Measurements from ENCODE around the gene SLC39A1. TPM values are rescaled to one million over a fixed set of nuclear protein-coding genes. Genes with fewer than 3 reads are reported as not detected.

The SLC39A1 gene
- total RNA-seq, 2 experiments from 2014 or later = 40.3 to 42.2 TPM

- DNase-seq (peak; percentile 93), ATAC-seq (peak; percentile 85)
- ChIA-PET CTCF (interaction anchor here (1.0 to 2.2 kb wide), 7 partner anchors 13 to 344 kb away, joined by 3 to 7 read pairs (median 4); partner anchors contain the start of genes DENND4B and JTB), POLR2A (interaction anchor here (0.6 to 12.7 kb wide), 42 partner anchors 8 to 356 kb away, joined by 3 to 237 read pairs (median 4); partner anchors contain the start of genes CREB3L4, CRTC2, DENND4B and GATAD2B)
- intact Hi-C loops (cut with micrococcal nuclease) = loop anchor here (2.0 to 10.0 kb wide), 3 partner anchors 34 to 274 kb away; partner anchors contain the start of gene NUP210L
- peaks cover 2% of the 10 kb centered on the region for H3K9me3 Mint-ChIP-seq
- TF ChIP-seq CTCF (IDR thresholded peaks at IDR 0.05) = no peak
- peak within 1 kb of the TSS; percentile 98 for H3K27ac Mint-ChIP-seq
- H3K27me3 Mint-ChIP-seq = no peaks in the 10 kb centered on the region
- peak within 1 kb of the TSS; percentile 95 for H3K4me3 Mint-ChIP-seq
- H3K36me3 Mint-ChIP-seq (ENCODE audit: low read depth) = peaks cover 48% of the 10 kb centered on the region
- H3K4me1 Mint-ChIP-seq (ENCODE audit: low read depth) = peaks cover 28% of the 10 kb centered on the region
Measured at GRCh38 chr1:153990468-153991150, 27.3 kb upstream of the SLC39A1 start, which contains the start of gene RPS27. Gene RPS27, plus strand, starts transcription at chr1:153990762. Its CDS starts 35 bp downstream, at chr1:153990797.

GRCh38 chr1:153987621-153988020 is 24.3 kb upstream of the SLC39A1 start:
- TF ChIP-seq CTCF (IDR thresholded peaks at IDR 0.05) = no peak
- DNase-seq = no peak
- H3K9me3 Mint-ChIP-seq = no peaks in the 10 kb centered on the region
- H3K36me3 Mint-ChIP-seq (ENCODE audit: low read depth) = peaks cover 29% of the 10 kb centered on the region
- peaks cover 37% of the 10 kb centered on the region for H3K4me1 Mint-ChIP-seq (ENCODE audit: low read depth)
- H3K27ac Mint-ChIP-seq = peak overlapping the region; percentile 89
- POLR2A ChIA-PET = interaction anchor here (1.0 to 12.7 kb wide), 7 partner anchors 16 to 196 kb away, joined by 4 to 237 read pairs (median 7); partner anchors contain the start of genes CREB3L4, JTB and SLC39A1
- intact Hi-C loops (cut with micrococcal nuclease) = loop anchor here (2.0 to 5.0 kb wide), 2 partner anchors 189 to 315 kb away; partner anchors contain the start of gene ILF2
- CTCF ChIA-PET = interaction anchor here (0.7 to 5.1 kb wide), 26 partner anchors 8 to 354 kb away, joined by 3 to 73 read pairs (median 8); partner anchors contain the start of genes CHTOP, CREB3L4, DENND4B and GATAD2B
- no peak for ATAC-seq
- H3K27me3 Mint-ChIP-seq = no peaks in the 10 kb centered on the region
- no peak overlapping the region for H3K4me3 Mint-ChIP-seq

- ATAC-seq = peak; percentile 7
- H3K27me3 Mint-ChIP-seq = no peaks in the 10 kb centered on the region
Measured at GRCh38 chr1:153985941-153986761, 22.8 kb upstream of the SLC39A1 start, which contains the start of gene RAB13. Gene RAB13, minus strand, starts transcription at chr1:153986339. Its CDS starts 103 bp downstream, at chr1:153986236.

More at GRCh38 chr1:153985941-153986761, 22.8 kb upstream of the SLC39A1 start, which contains the start of gene RAB13:
- ChIA-PET CTCF (interaction anchor here (0.6 to 5.1 kb wide), 36 partner anchors 10 to 416 kb away, joined by 3 to 73 read pairs (median 5); partner anchors contain the start of genes CHTOP, CREB3L4, DENND4B and ILF2), POLR2A (interaction anchor here (0.8 to 12.7 kb wide), 15 partner anchors 14 to 317 kb away, joined by 3 to 237 read pairs (median 5); partner anchors contain the start of genes CREB3L4, DENND4B, JTB and SLC39A1)
- Mint-ChIP-seq H3K4me1 (ENCODE audit: low read depth) (peaks cover 31% of the 10 kb centered on the region), H3K36me3 (ENCODE audit: low read depth) (peaks cover 19% of the 10 kb centered on the region), H3K9me3 (no peaks in the 10 kb centered on the region), H3K27ac (peak within 1 kb of the TSS; percentile 91), H3K4me3 (peak within 1 kb of the TSS; percentile 85)
- no peak for TF ChIP-seq CTCF (IDR thresholded peaks at IDR 0.05)
- intact Hi-C loops (cut with micrococcal nuclease) = loop anchor here (2.0 to 5.0 kb wide), 2 partner anchors 187 to 314 kb away; partner anchors contain the start of gene ILF2
- DNase-seq = peak; percentile 48
